ENCODE results near the gene CDC7.

Gene CDC7

GRCh38 chr1:91523482-91523881 lies 22.8 kb downstream of the CDC7 start:
- FAIRE-seq: no peak
- TF ChIP-seq, protein P1, sequence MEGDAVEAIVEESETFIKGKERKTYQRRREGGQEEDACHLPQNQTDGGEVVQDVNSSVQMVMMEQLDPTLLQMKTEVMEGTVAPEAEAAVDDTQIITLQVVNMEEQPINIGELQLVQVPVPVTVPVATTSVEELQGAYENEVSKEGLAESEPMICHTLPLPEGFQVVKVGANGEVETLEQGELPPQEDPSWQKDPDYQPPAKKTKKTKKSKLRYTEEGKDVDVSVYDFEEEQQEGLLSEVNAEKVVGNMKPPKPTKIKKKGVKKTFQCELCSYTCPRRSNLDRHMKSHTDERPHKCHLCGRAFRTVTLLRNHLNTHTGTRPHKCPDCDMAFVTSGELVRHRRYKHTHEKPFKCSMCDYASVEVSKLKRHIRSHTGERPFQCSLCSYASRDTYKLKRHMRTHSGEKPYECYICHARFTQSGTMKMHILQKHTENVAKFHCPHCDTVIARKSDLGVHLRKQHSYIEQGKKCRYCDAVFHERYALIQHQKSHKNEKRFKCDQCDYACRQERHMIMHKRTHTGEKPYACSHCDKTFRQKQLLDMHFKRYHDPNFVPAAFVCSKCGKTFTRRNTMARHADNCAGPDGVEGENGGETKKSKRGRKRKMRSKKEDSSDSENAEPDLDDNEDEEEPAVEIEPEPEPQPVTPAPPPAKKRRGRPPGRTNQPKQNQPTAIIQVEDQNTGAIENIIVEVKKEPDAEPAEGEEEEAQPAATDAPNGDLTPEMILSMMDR (IDR thresholded peaks at IDR 0.05; ENCODE audit: insufficient read depth, missing control alignments): no peak
- DNase-seq (ENCODE audit: insufficient read length, low spot score): no peak

- TF ChIP-seq, protein P1 (IDR thresholded peaks at IDR 0.05; ENCODE audit: insufficient read depth, missing control alignments): no peak
These were observed 25.8 kb downstream of the CDC7 start for GRCh38 chr1:91526496-91526895.

GRCh38 chr1:91527266-91527765 lies 26.7 kb downstream of the CDC7 start:
- TF ChIP-seq, protein P1 (IDR thresholded peaks at IDR 0.05; ENCODE audit: insufficient read depth, missing control alignments): no peak
- FAIRE-seq (no peak), DNase-seq (ENCODE audit: insufficient read length, low spot score) (no peak)

More at GRCh38 chr1:91526496-91526895, 25.8 kb downstream of the CDC7 start:
- DNase-seq (ENCODE audit: insufficient read length, low spot score) (no peak), FAIRE-seq (no peak)

DNA sequence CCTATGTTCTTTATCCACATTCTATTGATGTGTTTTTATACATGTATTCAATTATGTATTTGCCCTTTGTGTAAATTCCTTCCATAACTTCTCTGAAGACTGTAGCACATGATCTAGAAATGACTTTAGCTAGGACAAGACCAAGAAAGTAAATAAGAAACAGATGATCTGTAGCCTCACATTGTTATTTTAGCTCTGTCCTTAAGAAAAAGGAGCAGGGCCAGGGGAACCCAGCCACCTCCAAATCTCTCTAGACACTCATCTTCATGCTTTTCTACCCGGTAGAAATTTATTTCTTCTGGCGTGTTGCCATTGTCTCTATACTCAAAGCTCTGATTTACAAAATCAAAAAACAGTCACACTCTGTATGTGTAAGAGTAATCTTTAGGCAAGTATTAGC lies 27.1 kb downstream of the CDC7 start:
- TF ChIP-seq, protein P1 (IDR thresholded peaks at IDR 0.05; ENCODE audit: insufficient read depth, missing control alignments): no peak
- FAIRE-seq (no peak), DNase-seq (ENCODE audit: insufficient read length, low spot score) (no peak)

- TF ChIP-seq, protein P1 (IDR thresholded peaks at IDR 0.05; ENCODE audit: insufficient read depth, missing control alignments): no peak
- no peak for FAIRE-seq
- DNase-seq (ENCODE audit: insufficient read length, low spot score): no peak
These were observed 29.2 kb downstream of the CDC7 start for GRCh38 chr1:91529856-91530255.

DNA sequence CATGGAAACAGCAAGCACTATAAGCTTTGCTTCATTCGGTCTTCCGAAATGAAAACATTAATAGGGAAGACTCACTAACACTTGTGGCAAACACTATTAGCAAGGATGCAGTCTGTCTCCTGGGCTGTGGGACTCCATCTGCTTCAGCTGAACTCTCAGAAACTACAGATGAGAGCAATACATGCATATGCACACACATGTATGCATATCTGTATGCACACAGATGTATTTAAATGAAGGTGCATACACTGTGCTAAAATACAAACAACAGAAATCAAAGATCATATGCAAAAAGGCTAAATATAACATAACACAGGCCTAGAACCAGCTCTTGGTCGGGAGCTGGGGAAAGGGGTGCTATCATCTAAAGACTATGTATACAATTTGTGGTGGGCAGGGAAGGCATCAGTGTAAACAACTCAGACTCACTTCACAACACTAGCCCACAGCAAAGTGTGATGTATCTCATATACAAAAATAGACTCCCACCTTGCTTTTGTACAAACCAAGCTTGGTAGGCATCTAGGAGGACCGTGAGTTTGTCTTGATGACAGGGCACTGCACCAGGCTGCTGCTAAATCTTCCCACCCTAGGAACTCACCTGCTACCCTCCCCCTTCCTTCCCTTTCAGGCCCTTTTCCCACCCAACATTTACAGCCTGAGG lies 32.8 kb downstream of the CDC7 start:
- DNase-seq (ENCODE audit: insufficient read length, low spot score) (no peak), FAIRE-seq (no peak)
- TF ChIP-seq, protein P1 (IDR thresholded peaks at IDR 0.05; ENCODE audit: insufficient read depth, missing control alignments): no peak

- no peak for FAIRE-seq
- TF ChIP-seq, protein P1 (IDR thresholded peaks at IDR 0.05; ENCODE audit: insufficient read depth, missing control alignments): no peak
- no peak for DNase-seq (ENCODE audit: insufficient read length, low spot score)
These were observed 34.8 kb downstream of the CDC7 start for GRCh38 chr1:91535441-91535840.

All from D721Med (cell line).